Peyer's patch (tissue), 4 donors: ENCODE data around the gene TAS2R46. TPM values are rescaled to one million over a fixed set of nuclear protein-coding genes. Genes with fewer than 3 reads are reported as not detected.

ENCODE experiments used
- DNase-seq, 3 donors: peaks; one replicate each; pipeline ENCODE4 v3.0.0-alpha.2; 2017 to 2019
- H3K27ac ChIP-seq, 4 donors: fragments of 200-600 bp; sonication (generic); one replicate each; pipeline ENCODE4 v1.5.1; 2016 to 2019
- H3K27me3 ChIP-seq, 2 donors: fragments of 200-600 bp; sonication (generic); one replicate each; pipeline ENCODE4 v1.5.1; 2019
- H3K36me3 ChIP-seq, 3 donors: fragments of 200-600 bp; sonication (generic); one replicate each; pipeline ENCODE4 v1.5.1; 2016 to 2019
- H3K4me1 ChIP-seq, 4 donors: fragments of 200-600 bp; sonication (generic); one replicate each; pipeline ENCODE4 v1.5.1; 2016 to 2019
- H3K4me3 ChIP-seq, 4 donors: fragments of 200-600 bp; sonication (generic); 1 replicate in 3 of 4; 2 replicates in 1 of 4; pipeline ENCODE4 v1.5.1; 2016 to 2019; ENCODE audit warnings: mild to moderate bottlenecking in 1 of 4
- H3K9me3 ChIP-seq, 4 donors: fragments of 200-600 bp; sonication (generic); one replicate each; pipeline ENCODE4 v1.5.1; 2016 to 2019; ENCODE audit warnings: mild to moderate bottlenecking in 1 of 4
- CTCF ChIP-seq, 6 experiments: fragments of 450-650 bp in 4 of 6; fragments of 200-600 bp in 2 of 6; sonication (generic) in 1 of 6; IDR thresholded peaks; one replicate each; pipeline ENCODE4 v1.5.1; 2017 to 2019; ENCODE audit warnings: antibody characterized with exemption in 6 of 6, mild to moderate bottlenecking in 3 of 6, moderate library complexity in 1 of 6
- POLR2A ChIP-seq, 2 donors: fragments of 450-650 bp; IDR thresholded peaks; one replicate each; pipeline ENCODE4 v1.5.1; 2017; ENCODE audit warnings: antibody characterized with exemption in 2 of 2, mild to moderate bottlenecking in 2 of 2, moderate library complexity in 2 of 2
- total RNA-seq, 4 donors: library from RNA; depleted of rRNA; stranded (reverse); fragments of >200 nt; gene quantifications; one replicate each; pipeline ENCODE4 v1.1.0, GENCODE V29; 2016

Gene TAS2R46
- total RNA-seq, 4 donors from 2014 or later = 3.2 to 6.1 (median 4.2) TPM; not detected in 1

GRCh38 chr12:11092128-11092527 is 30.0 kb upstream of the TAS2R46 start, which contains the start of gene TAS2R43:
Gene TAS2R43 (minus strand): TSS chr12:11092313. CDS start chr12:11092229, 84 bp downstream.
- DNase-seq = no peak
- no peaks in the 10 kb centered on the region for H3K9me3 ChIP-seq
- no peak within 1 kb of the TSS for H3K4me3 ChIP-seq
- no peaks in the 10 kb centered on the region for H3K27me3 ChIP-seq
- no peak within 1 kb of the TSS for H3K27ac ChIP-seq
- no peaks in the 10 kb centered on the region for H3K36me3 ChIP-seq
- TF ChIP-seq CTCF (IDR thresholded peaks at IDR 0.05) (no peak), POLR2A (IDR thresholded peaks at IDR 0.05) (no peak)
- no peaks in the 10 kb centered on the region for H3K4me1 ChIP-seq

- H3K4me1 ChIP-seq = no peaks in the 10 kb centered on the region
- no peak for DNase-seq
- H3K27ac ChIP-seq = no peak overlapping the region
- no peaks in the 10 kb centered on the region for H3K27me3 ChIP-seq
- no peak for TF ChIP-seq POLR2A (IDR thresholded peaks at IDR 0.05)
- TF ChIP-seq CTCF (IDR thresholded peaks at IDR 0.05) = no peak
- H3K4me3 ChIP-seq = no peak overlapping the region
- H3K9me3 ChIP-seq = no peaks in the 10 kb centered on the region
- no peaks in the 10 kb centered on the region for H3K36me3 ChIP-seq
Measured at GRCh38 chr12:11089246-11089645, 27.2 kb upstream of the TAS2R46 start.

DNA sequence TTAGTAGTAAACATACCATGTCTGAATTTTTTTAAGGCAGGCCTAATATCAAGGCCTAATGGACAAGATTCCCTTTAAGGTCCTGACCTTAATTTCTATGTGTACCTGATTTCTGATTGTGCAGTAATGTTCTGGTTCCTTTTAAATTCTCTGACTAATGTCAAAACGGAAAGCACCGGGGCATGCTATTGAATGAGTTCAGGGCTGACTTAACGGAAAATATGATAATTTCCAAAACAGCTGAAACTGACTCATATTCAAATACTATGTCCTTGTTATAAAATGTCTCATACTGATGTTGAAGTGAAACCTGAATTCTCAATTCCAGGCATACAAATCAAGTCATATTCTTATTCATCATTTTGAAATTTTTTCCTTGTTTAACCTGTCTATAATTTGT is 23.3 kb upstream of the TAS2R46 start:
- DNase-seq = no peak
- Histone ChIP-seq H3K36me3 (no peaks in the 10 kb centered on the region), H3K27ac (no peak overlapping the region)

DNA sequence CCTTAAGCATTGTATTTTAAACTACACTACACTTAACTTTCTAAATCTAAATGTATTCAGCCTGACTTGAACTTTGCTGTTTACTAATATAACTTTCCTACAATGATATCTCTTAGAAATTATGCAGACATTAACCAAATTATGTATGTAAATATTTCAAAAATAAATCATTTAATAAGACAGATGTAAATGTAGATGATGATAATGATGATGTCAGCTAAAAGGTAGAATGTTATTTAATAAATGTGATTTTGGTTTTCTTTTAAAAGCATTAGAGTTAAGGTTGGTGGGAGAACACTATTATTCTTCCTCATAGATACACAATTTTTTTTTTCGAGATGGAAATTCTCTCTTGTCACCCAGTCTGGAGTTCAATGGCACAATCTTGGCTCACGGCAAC is 19.9 kb upstream of the TAS2R46 start:
- Histone ChIP-seq H3K4me1 (no peaks in the 10 kb centered on the region), H3K27me3 (no peaks in the 10 kb centered on the region), H3K4me3 (no peak overlapping the region), H3K36me3 (no peaks in the 10 kb centered on the region), H3K27ac (no peak overlapping the region), H3K9me3 (peaks cover 0 to 9% (median 0%) of the 10 kb centered on the region in 4 donors)
- TF ChIP-seq CTCF (IDR thresholded peaks at IDR 0.05) (no peak), POLR2A (IDR thresholded peaks at IDR 0.05) (no peak)
- no peak for DNase-seq

More for the DNA sequence above, 23.3 kb upstream of the TAS2R46 start:
- H3K27me3 ChIP-seq = no peaks in the 10 kb centered on the region
- H3K9me3 ChIP-seq = peaks cover 0 to 9% (median 0%) of the 10 kb centered on the region in 4 donors
- H3K4me3 ChIP-seq = no peak overlapping the region
- TF ChIP-seq POLR2A (IDR thresholded peaks at IDR 0.05) (no peak), CTCF (IDR thresholded peaks at IDR 0.05) (no peak)
- H3K4me1 ChIP-seq = no peaks in the 10 kb centered on the region

GRCh38 chr12:11078246-11078645 is 16.2 kb upstream of the TAS2R46 start:
- no peak overlapping the region for H3K4me3 ChIP-seq
- H3K27me3 ChIP-seq = no peaks in the 10 kb centered on the region
- no peak overlapping the region for H3K27ac ChIP-seq
- TF ChIP-seq POLR2A (IDR thresholded peaks at IDR 0.05) (no peak), CTCF (IDR thresholded peaks at IDR 0.05) (no peak)
- no peaks in the 10 kb centered on the region for H3K4me1 ChIP-seq
- H3K36me3 ChIP-seq = no peaks in the 10 kb centered on the region
- peaks cover 0 to 9% (median 0%) of the 10 kb centered on the region in 4 donors for H3K9me3 ChIP-seq
- DNase-seq = no peak

- H3K4me3 ChIP-seq = no peak overlapping the region
- no peaks in the 10 kb centered on the region for H3K4me1 ChIP-seq
- DNase-seq = no peak
- H3K36me3 ChIP-seq = no peaks in the 10 kb centered on the region
- TF ChIP-seq POLR2A (IDR thresholded peaks at IDR 0.05) (no peak), CTCF (IDR thresholded peaks at IDR 0.05) (no peak)
- no peak overlapping the region for H3K27ac ChIP-seq
- H3K27me3 ChIP-seq = no peaks in the 10 kb centered on the region
- no peaks in the 10 kb centered on the region for H3K9me3 ChIP-seq
Measured at GRCh38 chr12:11075642-11076041, 13.5 kb upstream of the TAS2R46 start.
